Activated CD4-positive, CD25-positive, alpha-beta regulatory T cell treated with anti-CD3 and anti-CD28 coated beads, Interleukin-2, amount 50 U/mL, for 72 hours (primary cell): ENCODE measurements around the gene TMBIM1.

Experiments used
- DNase-seq: peaks from one replicate; pipeline ENCODE4 v3.0.0; 2021

The TMBIM1 gene

GRCh38 chr2:218253232-218253625, 39.1 kb downstream of the TMBIM1 start:
- DNase-seq, result no peak

- DNase-seq, result no peak
Observed at GRCh38 chr2:218252509-218253231, 39.6 kb downstream of the TMBIM1 start.

- no peak for DNase-seq
Observed at GRCh38 chr2:218249691-218250090, 42.6 kb downstream of the TMBIM1 start.

- DNase-seq, result no peak
Observed at GRCh38 chr2:218245214-218245613, 47.1 kb downstream of the TMBIM1 start.

GRCh38 chr2:218244665-218245064, 47.6 kb downstream of the TMBIM1 start:
- DNase-seq, result no peak

GRCh38 chr2:218244204-218244603, 48.1 kb downstream of the TMBIM1 start:
- no peak for DNase-seq

GRCh38 chr2:218238887-218239286, 53.4 kb downstream of the TMBIM1 start:
- DNase-seq, result no peak

- no peak for DNase-seq
Observed at GRCh38 chr2:218236829-218237228, 55.5 kb downstream of the TMBIM1 start.

- DNase-seq, result no peak
Observed at GRCh38 chr2:218235017-218235416, 57.3 kb downstream of the TMBIM1 start.

- DNase-seq, result no peak
Observed at GRCh38 chr2:218234521-218234920, 57.8 kb downstream of the TMBIM1 start.

- DNase-seq, result no peak
Observed at GRCh38 chr2:218233543-218233942, 58.8 kb downstream of the TMBIM1 start.

GRCh38 chr2:218230882-218231281, 61.4 kb downstream of the TMBIM1 start:
- DNase-seq, result no peak

GRCh38 chr2:218229851-218230250, 62.5 kb downstream of the TMBIM1 start:
- no peak for DNase-seq

- DNase-seq, result no peak
Observed at GRCh38 chr2:218229239-218229638, 63.1 kb downstream of the TMBIM1 start.

GRCh38 chr2:218228366-218229090, 63.8 kb downstream of the TMBIM1 start:
- no peak for DNase-seq

- no peak for DNase-seq
Observed at GRCh38 chr2:218226903-218227302, 65.4 kb downstream of the TMBIM1 start.
